Trophoblast cell (in vitro differentiated cells and primary cell): ENCODE results near the gene IFNAR1.

Experiments
- DNase-seq, 2 donors: peaks; one replicate each; pipeline ENCODE4 v3.0.0-alpha.2; 2016
- H2AFZ ChIP-seq: 2 replicates; pipeline ENCODE4 v1.6.1; 2013; ENCODE audit warnings: low read length, moderate library complexity, mild to moderate bottlenecking; ENCODE audit not compliant: insufficient read depth, poor library complexity
- H2AK5ac ChIP-seq: 2 replicates; pipeline ENCODE4 v1.6.1; 2013; ENCODE audit warnings: mild to moderate bottlenecking, low read length
- H2BK120ac ChIP-seq: 2 replicates; pipeline ENCODE4 v1.6.1; 2013; ENCODE audit warnings: low read length, mild to moderate bottlenecking, moderate library complexity; ENCODE audit not compliant: insufficient read depth, poor library complexity
- H2BK12ac ChIP-seq: 2 replicates; pipeline ENCODE4 v1.6.1; 2013; ENCODE audit warnings: mild to moderate bottlenecking, low read length, moderate library complexity
- H2BK5ac ChIP-seq: 2 replicates; pipeline ENCODE4 v1.6.1; 2013; ENCODE audit warnings: low read length, low read depth, moderate library complexity, mild to moderate bottlenecking; ENCODE audit not compliant: poor library complexity
- H3K14ac ChIP-seq: 2 replicates; pipeline ENCODE4 v1.6.1; 2013; ENCODE audit warnings: mild to moderate bottlenecking, low read length
- H3K18ac ChIP-seq: 2 replicates; pipeline ENCODE4 v1.6.1; 2013; ENCODE audit warnings: mild to moderate bottlenecking, low read length
- H3K23ac ChIP-seq: 2 replicates; pipeline ENCODE4 v1.6.1; 2013; ENCODE audit warnings: low read length
- H3K27ac ChIP-seq: 2 replicates; pipeline ENCODE4 v1.5.1; 2013; ENCODE audit warnings: low read depth, mild to moderate bottlenecking, inconsistent platforms, low read length, moderate library complexity
- H3K27me3 ChIP-seq: 2 replicates; pipeline ENCODE4 v1.6.1; 2013; ENCODE audit warnings: inconsistent platforms, mild to moderate bottlenecking, low read length, moderate library complexity; ENCODE audit not compliant: insufficient read depth
- H3K36me3 ChIP-seq, 2 experiments: 1 replicate in 1 of 2; 2 replicates in 1 of 2; pipeline ENCODE4 v1.6.1; 2013; ENCODE audit warnings: low read length in 2 of 2, mild to moderate bottlenecking in 2 of 2, moderate library complexity in 1 of 2; ENCODE audit not compliant: insufficient read depth in 2 of 2, control insufficient read depth in 1 of 2
- H3K4ac ChIP-seq: 2 replicates; pipeline ENCODE4 v1.6.1; 2013; ENCODE audit warnings: low read depth, mild to moderate bottlenecking, low read length, moderate library complexity
- H3K4me1 ChIP-seq, 2 experiments: 1 replicate in 1 of 2; 2 replicates in 1 of 2; pipeline ENCODE4 v1.6.1; 2013; ENCODE audit warnings: low read length in 2 of 2, mild to moderate bottlenecking in 2 of 2, moderate library complexity in 1 of 2; ENCODE audit not compliant: insufficient read depth in 2 of 2, control insufficient read depth in 1 of 2
- H3K4me2 ChIP-seq: 2 replicates; pipeline ENCODE4 v1.6.1; 2013; ENCODE audit warnings: inconsistent platforms, mild to moderate bottlenecking, low read length, moderate library complexity
- H3K4me3 ChIP-seq: 2 replicates; pipeline ENCODE4 v1.5.1; 2013; ENCODE audit warnings: mild to moderate bottlenecking, low read depth, low read length, inconsistent platforms
- H3K79me1 ChIP-seq: one replicate; pipeline ENCODE4 v1.6.1; 2013; ENCODE audit warnings: low read length
- H3K79me2 ChIP-seq: 2 replicates; pipeline ENCODE4 v1.6.1; 2013; ENCODE audit warnings: low read length, mild to moderate bottlenecking; ENCODE audit not compliant: control insufficient read depth, insufficient read depth, poor library complexity
- H3K9ac ChIP-seq: 2 replicates; pipeline ENCODE4 v1.6.1; 2013; ENCODE audit warnings: mild to moderate bottlenecking, low read length
- H3K9me3 ChIP-seq: 2 replicates; pipeline ENCODE4 v1.6.1; 2013; ENCODE audit warnings: low read depth, mild to moderate bottlenecking, control low read depth, inconsistent platforms, low read length; ENCODE audit not compliant: insufficient read depth
- H4K12ac ChIP-seq: 2 replicates; pipeline ENCODE4 v1.6.1; 2013; ENCODE audit warnings: low read depth, mild to moderate bottlenecking, low read length, moderate library complexity
- H4K8ac ChIP-seq: 2 replicates; pipeline ENCODE4 v1.6.1; 2013; ENCODE audit warnings: low read depth, mild to moderate bottlenecking, low read length, moderate library complexity
- H4K91ac ChIP-seq: one replicate; pipeline ENCODE4 v1.6.1; 2013; ENCODE audit warnings: low read depth, mild to moderate bottlenecking, low read length, moderate library complexity
- WGBS: extraction: QIAGEN DNeasy Blood & Tissue Kit; methylation state at CpG from one replicate; pipeline ENCODE4 v1.1.7; 2013; ENCODE audit warnings: missing lambda C conversion rate; ENCODE audit not compliant: insufficient read length, insufficient coverage; ENCODE audit errors: extremely low coverage; 5-methylcytosine and 5-hydroxymethylcytosine counted together

IFNAR1 gene

GRCh38 chr21:33293811-33294216 lies 31.0 kb upstream of the IFNAR1 start:
- Histone ChIP-seq H4K12ac (no peak overlapping the region), H3K27ac (no peak overlapping the region), H2BK120ac (no peak overlapping the region), H3K79me2 (no peaks in the 10 kb centered on the region), H3K4me3 (no peak overlapping the region), H3K4me2 (no peak overlapping the region), H4K91ac (no peak overlapping the region), H2AFZ (no peak overlapping the region), H3K23ac (no peak overlapping the region), H3K9ac (no peak overlapping the region), H3K18ac (no peak overlapping the region), H3K4ac (no peak overlapping the region), H3K14ac (no peak overlapping the region), H3K9me3 (no peaks in the 10 kb centered on the region), H2AK5ac (no peak overlapping the region), H2BK12ac (no peak overlapping the region), H3K79me1 (no peaks in the 10 kb centered on the region), H4K8ac (no peak overlapping the region), H3K27me3 (no peaks in the 10 kb centered on the region), H3K4me1 (peaks cover 7 to 10% of the 10 kb centered on the region in 2 experiments), H2BK5ac (no peak overlapping the region), H3K36me3 (peaks cover 0 to 4% of the 10 kb centered on the region in 2 experiments)
- WGBS: no CpG with 5 or more reads among the region's 7 CpGs
- DNase-seq: no peak

DNA sequence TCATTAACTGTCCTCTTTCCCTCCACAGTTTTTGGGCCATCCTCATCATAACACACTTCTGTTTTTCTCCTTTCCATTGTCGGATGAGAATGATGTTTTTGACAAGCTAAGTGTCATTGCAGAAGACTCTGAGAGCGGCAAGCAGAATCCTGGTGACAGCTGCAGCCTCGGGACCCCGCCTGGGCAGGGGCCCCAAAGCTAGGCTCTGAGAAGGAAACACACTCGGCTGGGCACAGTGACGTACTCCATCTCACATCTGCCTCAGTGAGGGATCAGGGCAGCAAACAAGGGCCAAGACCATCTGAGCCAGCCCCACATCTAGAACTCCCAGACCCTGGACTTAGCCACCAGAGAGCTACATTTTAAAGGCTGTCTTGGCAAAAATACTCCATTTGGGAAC lies 28.6 kb upstream of the IFNAR1 start:
- H4K8ac ChIP-seq: no peak overlapping the region
- no peak overlapping the region for H3K27ac ChIP-seq
- WGBS: no CpG with 5 or more reads among the region's 6 CpGs
- peaks cover 0 to 4% of the 10 kb centered on the region in 2 experiments for H3K4me1 ChIP-seq
- H2AFZ ChIP-seq: no peak overlapping the region
- no peak overlapping the region for H3K9ac ChIP-seq
- H3K79me2 ChIP-seq: no peaks in the 10 kb centered on the region
- no peak for DNase-seq
- no peak overlapping the region for H3K14ac ChIP-seq
- no peak overlapping the region for H2BK120ac ChIP-seq
- H3K9me3 ChIP-seq: no peaks in the 10 kb centered on the region
- H3K4me2 ChIP-seq: no peak overlapping the region
- no peaks in the 10 kb centered on the region for H3K79me1 ChIP-seq
- H2AK5ac ChIP-seq: no peak overlapping the region
- no peak overlapping the region for H4K12ac ChIP-seq
- H3K27me3 ChIP-seq: no peaks in the 10 kb centered on the region
- no peak overlapping the region for H3K4ac ChIP-seq
- no peak overlapping the region for H3K4me3 ChIP-seq
- H4K91ac ChIP-seq: no peak overlapping the region
- H3K36me3 ChIP-seq: peaks cover 0 to 4% of the 10 kb centered on the region in 2 experiments
- no peak overlapping the region for H2BK5ac ChIP-seq
- H2BK12ac ChIP-seq: no peak overlapping the region
- no peak overlapping the region for H3K23ac ChIP-seq
- H3K18ac ChIP-seq: no peak overlapping the region

DNA sequence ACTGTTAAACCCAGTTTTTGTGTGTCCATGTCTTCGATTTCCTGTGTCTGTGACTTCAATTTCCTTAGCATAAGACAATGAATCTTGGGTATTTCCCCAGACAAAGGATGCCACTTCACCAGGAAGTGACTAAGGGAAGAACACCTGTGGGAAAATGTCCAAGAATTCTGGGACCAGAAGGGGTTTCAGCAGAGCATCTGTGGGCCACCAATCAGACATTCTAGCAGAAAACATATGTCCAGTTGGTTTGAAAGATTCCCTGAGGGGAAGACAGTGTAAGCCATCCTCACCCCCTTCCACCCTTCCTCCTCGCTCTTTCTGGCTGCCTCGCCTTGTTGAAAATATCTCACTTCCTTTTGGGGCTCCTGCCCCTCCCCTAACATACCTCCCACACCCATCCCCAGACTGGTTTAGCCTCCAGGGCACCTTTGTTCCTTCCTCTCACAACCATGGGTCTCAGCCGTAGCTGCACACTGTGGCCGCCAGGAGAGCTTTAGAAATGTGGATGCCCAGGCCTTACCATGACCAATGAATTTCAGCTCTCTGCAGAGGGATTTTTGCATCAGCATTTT lies 25.5 kb upstream of the IFNAR1 start:
- no peak overlapping the region for H2AFZ ChIP-seq
- no peak for DNase-seq
- no CpG with 5 or more reads among the region's 5 CpGs for WGBS
- no peak overlapping the region for H3K18ac ChIP-seq
- H3K9ac ChIP-seq: no peak overlapping the region
- no peak overlapping the region for H3K4ac ChIP-seq
- H2BK5ac ChIP-seq: no peak overlapping the region
- H3K79me1 ChIP-seq: no peaks in the 10 kb centered on the region
- H3K27ac ChIP-seq: no peak overlapping the region
- no peak overlapping the region for H3K4me2 ChIP-seq
- no peak overlapping the region for H4K8ac ChIP-seq
- H4K12ac ChIP-seq: no peak overlapping the region
- H3K9me3 ChIP-seq: peaks cover 4% of the 10 kb centered on the region
- H2BK12ac ChIP-seq: no peak overlapping the region
- H3K4me3 ChIP-seq: no peak overlapping the region
- H2AK5ac ChIP-seq: no peak overlapping the region
- no peak overlapping the region for H4K91ac ChIP-seq
- no peak overlapping the region for H2BK120ac ChIP-seq
- no peaks in the 10 kb centered on the region for H3K27me3 ChIP-seq
- no peaks in the 10 kb centered on the region for H3K36me3 ChIP-seq
- H3K14ac ChIP-seq: no peak overlapping the region
- H3K79me2 ChIP-seq: no peaks in the 10 kb centered on the region
- H3K23ac ChIP-seq: no peak overlapping the region
- peaks cover 0 to 4% of the 10 kb centered on the region in 2 experiments for H3K4me1 ChIP-seq

DNA sequence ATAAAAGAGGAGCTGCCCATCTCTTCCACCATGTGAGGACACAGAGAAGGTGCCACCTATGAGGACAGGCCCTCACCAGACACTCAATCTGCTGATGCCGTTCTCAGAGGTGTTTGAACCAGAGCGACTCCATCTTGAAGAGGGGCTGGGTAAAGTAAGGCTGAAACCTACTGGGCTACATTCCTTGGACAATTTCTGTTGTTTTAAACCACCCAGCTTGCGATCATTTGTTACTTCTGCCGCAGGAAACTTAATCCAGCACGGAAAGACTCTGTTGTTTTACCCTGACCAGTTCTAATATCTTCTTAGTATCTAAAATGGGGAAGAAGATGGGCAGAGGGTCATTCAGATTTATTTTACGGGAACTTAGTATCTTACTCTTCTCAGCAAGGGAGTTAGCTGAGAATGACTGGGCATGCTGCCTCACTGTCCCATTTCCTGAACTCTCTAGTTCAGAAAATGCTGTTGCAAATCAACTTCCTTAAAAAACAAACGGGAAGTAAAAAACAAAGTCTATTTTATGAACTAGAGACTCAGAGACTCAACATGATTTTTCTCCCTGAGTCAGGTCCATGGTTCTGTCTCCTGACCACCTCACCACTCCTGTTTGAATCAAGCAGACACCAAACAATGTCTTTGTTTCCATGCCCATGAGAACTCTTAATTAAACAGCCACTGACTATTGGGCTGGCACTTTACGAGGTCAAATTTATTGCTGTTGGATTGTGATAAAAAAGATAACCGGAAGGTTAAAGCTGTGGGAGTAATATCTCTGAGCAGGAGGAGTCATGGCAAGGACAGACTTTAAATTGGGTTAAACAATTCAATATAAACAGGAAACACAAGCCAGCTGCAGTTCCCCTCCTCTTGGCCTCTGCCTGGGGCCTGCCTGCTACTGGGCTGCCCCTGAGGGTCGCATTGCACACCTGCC lies 23.8 kb upstream of the IFNAR1 start:
- no peak overlapping the region for H3K4ac ChIP-seq
- no peak overlapping the region for H3K18ac ChIP-seq
- H3K27ac ChIP-seq: no peak overlapping the region
- H3K79me1 ChIP-seq: no peaks in the 10 kb centered on the region
- no peak overlapping the region for H2AFZ ChIP-seq
- H3K79me2 ChIP-seq: no peaks in the 10 kb centered on the region
- no peak overlapping the region for H2AK5ac ChIP-seq
- peak in 1 of 2 donors; percentile 36 for DNase-seq
- H3K4me3 ChIP-seq: no peak overlapping the region
- H3K14ac ChIP-seq: no peak overlapping the region
- no peaks in the 10 kb centered on the region for H3K27me3 ChIP-seq
- no peak overlapping the region for H3K23ac ChIP-seq
- no peak overlapping the region for H4K91ac ChIP-seq
- no CpG with 5 or more reads among the region's 10 CpGs for WGBS
- H2BK12ac ChIP-seq: no peak overlapping the region
- H3K36me3 ChIP-seq: no peaks in the 10 kb centered on the region
- no peak overlapping the region for H2BK120ac ChIP-seq
- H3K9ac ChIP-seq: no peak overlapping the region
- H3K9me3 ChIP-seq: peaks cover 4% of the 10 kb centered on the region
- no peak overlapping the region for H4K8ac ChIP-seq
- H3K4me1 ChIP-seq: peaks cover 0 to 4% of the 10 kb centered on the region in 2 experiments
- H2BK5ac ChIP-seq: no peak overlapping the region
- H4K12ac ChIP-seq: no peak overlapping the region
- no peak overlapping the region for H3K4me2 ChIP-seq
